ENCODE measurements around the gene SLC25A15.
"Not testable (repeated sequence)": the region's sequence is repeated elsewhere in the genome, so short reads cannot be mapped to it uniquely, and the experiment has no call there.

Gene SLC25A15

DNA sequence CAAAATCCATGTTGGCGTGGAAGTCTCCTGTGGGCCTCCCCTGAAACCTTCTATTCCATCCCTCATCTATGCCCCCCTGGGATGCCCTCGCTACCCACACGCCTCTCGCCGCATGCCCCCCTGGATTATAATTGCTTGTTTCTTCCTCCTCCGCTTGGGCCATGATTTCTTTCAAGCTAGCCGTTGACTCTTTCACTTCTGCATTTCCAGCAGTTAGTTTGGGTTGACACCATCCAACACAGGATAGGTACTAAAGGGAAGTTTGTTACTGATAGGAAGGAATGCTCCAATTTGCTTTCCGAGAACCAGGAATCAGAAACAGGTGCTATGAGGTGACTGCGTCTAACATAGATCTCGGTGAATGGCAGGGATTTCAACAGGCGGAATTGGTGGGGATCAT is 7.7 kb upstream of the SLC25A15 start:
- no peak for DNase-seq (ENCODE audit: low spot score)

DNA sequence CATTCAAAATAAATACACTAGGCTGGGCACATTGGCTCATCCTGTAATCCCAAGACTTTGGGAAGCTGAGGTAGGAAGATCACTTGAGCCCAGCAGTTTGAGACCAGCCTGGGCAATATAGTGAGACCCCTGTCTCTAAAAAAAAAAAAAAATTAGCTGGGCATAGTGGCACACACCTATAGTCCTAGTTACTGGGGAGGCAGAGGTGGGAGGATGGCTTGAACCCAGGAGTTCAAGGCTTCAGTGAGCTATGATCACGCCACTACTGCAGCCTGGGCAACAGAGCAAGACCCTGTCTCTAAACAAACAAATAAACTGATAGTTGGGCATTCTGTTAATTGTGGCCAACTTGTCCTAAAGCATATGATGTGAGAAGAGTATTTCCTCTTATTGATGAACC is 6.4 kb upstream of the SLC25A15 start:
- not testable (repeated sequence) for DNase-seq (ENCODE audit: low spot score)

GRCh38 chr13:40784540-40784939 is 4.9 kb upstream of the SLC25A15 start:
- no peak for DNase-seq (ENCODE audit: low spot score)

GRCh38 chr13:40786568-40786996 is 2.8 kb upstream of the SLC25A15 start:
- no peak for DNase-seq (ENCODE audit: low spot score)

- DNase-seq (ENCODE audit: low spot score) = no peak
Measured at GRCh38 chr13:40787062-40787461, 2.3 kb upstream of the SLC25A15 start.

DNA sequence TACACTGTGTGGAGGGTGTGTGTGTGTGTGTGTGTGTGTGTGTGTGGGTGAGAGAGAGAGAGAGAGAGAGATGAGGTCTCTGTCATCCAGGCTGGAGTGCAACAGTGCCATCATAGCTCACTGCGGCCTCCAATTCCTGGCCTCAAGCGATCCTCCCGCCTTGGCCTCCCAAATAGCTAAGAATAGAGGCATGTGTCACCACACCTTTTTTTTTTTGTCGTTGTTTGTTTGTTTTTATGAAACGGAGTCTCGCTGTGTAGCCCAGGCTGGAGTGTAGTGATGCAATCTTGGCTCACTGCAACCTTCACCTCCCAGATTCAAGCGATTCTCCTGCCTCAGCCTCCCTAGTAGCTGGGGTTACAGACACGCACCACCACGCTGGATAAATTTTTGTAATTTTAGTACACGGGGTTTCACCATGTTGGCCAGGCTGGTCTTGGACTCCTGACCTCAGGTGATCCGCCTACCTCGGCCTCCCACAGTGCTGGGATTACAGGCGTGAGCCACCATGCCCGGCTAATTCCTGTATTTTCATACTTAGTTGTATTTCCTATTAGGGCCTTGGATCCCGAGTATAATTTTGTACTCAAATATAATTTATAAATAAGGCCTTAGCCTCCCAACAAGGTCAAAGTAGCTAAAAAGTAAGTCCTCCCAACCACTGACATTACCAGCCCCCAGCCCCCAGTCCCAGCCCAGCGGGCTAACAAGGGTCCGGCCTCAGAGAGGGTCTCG is 704 bp upstream of the SLC25A15 start:
- DNase-seq (ENCODE audit: low spot score) = not testable (repeated sequence)

DNA sequence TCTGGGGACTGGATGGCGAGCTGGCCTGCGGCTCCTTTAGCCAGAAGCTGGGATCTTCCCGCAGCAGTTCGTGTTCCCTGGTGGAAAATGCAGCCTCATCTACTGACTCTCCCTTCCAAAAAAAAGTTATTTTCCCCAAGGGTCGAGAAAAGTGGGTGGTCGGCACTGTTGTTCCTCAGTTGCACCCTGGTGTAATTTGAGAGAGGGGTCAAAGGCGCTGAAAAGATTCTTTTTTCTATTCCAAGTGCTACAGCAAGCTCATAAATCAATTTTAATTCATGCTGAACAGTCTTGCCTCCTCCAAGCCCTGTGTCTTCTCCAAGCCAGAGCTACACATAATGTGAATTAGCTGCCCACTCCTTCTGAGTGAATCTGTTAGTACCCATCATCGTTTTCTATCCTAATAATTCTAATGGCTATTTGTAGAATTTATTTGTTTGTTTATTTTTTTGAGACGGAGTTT is 774 bp downstream of the SLC25A15 start:
- DNase-seq (ENCODE audit: low spot score) = no peak

GRCh38 chr13:40792284-40793051 is 3.1 kb downstream of the SLC25A15 start:
- DNase-seq (ENCODE audit: low spot score) = no peak

- no peak for DNase-seq (ENCODE audit: low spot score)
Measured at GRCh38 chr13:40793339-40793738, 3.9 kb downstream of the SLC25A15 start.

GRCh38 chr13:40794414-40795368 is 5.3 kb downstream of the SLC25A15 start:
- no peak for DNase-seq (ENCODE audit: low spot score)

DNA sequence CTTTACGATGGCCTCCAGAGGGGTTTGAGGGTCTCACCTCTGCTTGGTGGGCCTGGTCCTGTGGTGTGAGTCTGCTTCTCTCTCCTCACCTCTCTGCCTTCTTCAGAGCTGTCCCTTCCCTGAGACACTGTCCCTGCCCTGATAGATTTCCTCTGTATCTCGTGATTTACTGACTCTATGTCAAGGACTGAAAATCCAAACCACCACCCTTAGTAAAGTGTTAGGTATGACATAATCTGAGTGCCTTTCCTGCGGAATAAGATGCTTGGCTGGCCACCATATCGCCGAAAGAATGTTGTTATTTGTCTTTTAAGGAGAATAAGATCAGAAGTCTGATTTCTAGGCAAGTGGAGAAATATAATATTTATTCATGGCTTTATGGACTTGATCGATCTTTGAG is 7.2 kb downstream of the SLC25A15 start:
- no peak for DNase-seq (ENCODE audit: low spot score)

GRCh38 chr13:40798380-40798779 is 9.0 kb downstream of the SLC25A15 start:
- DNase-seq (ENCODE audit: low spot score) = peak; percentile 46

DNA sequence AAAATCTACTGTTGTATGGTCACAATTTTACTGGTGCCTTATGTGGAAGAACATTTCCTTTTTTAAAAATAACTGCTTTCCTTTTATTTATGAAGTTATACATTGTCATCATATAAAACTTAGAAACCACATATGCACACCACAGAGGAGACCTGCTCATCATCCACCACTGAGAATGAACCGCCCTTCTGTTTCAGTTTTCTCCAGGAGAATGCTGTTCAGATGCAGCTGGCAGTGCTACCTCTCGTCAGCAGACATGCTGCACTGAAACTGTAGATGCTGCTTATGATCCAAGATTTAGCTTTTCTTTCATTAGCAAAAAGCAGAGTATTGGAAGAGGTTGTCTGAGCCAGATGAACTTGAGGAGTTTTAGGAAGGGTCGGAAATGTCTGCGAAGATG is 10.1 kb downstream of the SLC25A15 start:
- DNase-seq (ENCODE audit: low spot score) = no peak

- no peak for DNase-seq (ENCODE audit: low spot score)
Measured at GRCh38 chr13:40800559-40800958, 11.1 kb downstream of the SLC25A15 start.

- DNase-seq (ENCODE audit: low spot score) = no peak
Measured at GRCh38 chr13:40801255-40802217, 12.1 kb downstream of the SLC25A15 start.

DNA sequence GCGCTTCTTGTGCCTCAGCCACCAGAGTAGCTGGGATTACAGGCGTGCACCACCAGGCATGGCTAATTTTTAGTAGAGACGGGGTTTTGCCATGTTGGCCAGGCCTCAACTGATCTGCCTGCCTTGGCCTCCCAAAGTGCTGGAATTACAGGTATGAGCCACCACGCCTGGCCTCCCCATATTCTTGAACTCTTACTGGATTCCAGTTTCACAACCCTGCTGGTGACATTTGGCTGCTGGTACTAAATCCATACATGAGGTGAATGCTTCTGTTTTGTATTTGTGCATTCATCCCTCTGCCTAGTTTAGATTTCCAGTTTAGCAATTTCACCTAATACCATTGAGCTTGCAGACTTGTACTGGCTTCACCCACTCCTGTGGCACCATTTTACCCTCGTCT is 13.9 kb downstream of the SLC25A15 start:
- no peak for DNase-seq (ENCODE audit: low spot score)

DNA sequence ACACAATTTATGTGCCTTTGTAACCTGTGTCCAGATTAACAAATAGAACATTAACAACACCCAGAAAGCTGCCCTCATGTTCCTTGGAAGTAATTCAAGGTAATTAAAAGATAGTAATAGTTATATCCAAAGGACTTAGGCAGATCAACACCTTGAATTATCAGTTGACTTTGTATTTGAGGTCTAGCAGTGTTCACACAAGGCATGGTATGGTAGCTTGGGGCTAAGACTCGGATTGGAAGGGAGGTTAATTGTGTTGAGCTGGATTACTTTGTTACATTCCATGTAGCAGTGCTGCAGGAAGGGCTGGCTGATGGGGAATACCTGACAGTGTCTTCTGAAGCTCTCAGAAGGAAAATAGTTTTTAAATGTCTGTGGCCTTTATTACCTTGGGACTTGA is 16.8 kb downstream of the SLC25A15 start:
- DNase-seq (ENCODE audit: low spot score) = no peak

DNA sequence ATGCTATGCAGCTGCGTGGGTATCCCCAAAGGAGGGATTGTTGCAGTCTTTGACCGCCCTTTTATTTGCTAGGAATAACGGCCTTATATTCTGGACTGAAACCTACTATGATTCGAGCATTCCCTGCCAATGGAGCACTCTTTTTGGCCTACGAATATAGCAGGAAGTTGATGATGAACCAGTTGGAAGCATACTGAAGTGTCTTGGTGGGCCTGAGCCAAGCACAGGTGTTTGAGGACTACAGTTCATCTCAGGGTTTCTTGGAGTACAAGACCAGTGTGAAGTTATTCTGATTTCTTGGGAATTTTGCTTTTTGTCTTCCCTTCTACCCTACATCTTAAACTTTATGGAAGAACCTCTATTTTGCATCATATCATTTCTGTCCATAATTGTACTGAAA is 20.1 kb downstream of the SLC25A15 start:
- DNase-seq (ENCODE audit: low spot score) = no peak

GRCh38 chr13:40812102-40812501 is 22.7 kb downstream of the SLC25A15 start:
- no peak for DNase-seq (ENCODE audit: low spot score)

DNA sequence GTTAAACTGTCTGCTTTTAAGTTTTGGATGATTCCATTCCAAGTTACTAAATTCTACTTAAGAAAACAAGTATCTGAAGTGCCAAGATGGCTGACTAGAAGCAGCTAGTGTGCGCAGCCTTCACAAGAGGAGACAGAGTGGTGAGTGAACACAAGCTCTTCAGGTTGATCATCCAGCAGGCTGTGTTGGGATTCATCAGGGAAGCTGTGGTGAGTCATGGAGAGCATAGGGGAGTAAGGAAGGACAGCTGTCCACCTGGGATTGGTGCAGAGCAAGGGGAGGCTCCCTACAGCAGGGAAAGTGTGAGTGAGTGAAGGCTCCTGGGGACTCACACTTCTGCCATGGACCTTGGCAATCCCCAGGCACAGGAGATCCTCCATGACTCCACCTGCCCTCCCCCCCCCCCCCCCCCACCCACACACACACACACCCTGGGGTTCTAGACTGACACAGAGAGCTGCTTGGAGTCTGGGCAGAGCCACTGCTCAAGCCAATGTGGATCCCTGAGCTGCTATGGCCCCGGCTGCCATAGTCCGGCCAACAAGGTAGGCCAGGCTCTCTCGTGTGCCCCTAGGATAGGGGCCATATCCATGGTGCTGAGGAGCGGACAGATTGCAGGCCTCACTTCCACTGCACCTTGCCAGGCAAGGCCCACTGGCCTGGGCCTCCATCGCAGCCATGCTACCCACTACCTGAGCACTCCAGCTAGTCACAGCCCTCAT is 23.5 kb downstream of the SLC25A15 start:
- DNase-seq (ENCODE audit: low spot score) = no peak
